Activated CD4-positive, alpha-beta memory T cell treated with anti-CD3 and anti-CD28 coated beads, Interleukin-2, amount 10 ng/mL, durations not matched to agents 7 days and 5 days (primary cell): ENCODE measurements around the gene KIAA0232. TPM values are rescaled to one million over a fixed set of nuclear protein-coding genes. Genes with fewer than 3 reads are reported as not detected.

Experiments
- CTCF ChIA-PET: fragments of 350-600 bp; sonication (Branson Sonifier 250); formaldehyde crosslinking; loops from one replicate; lab custom pipeline; 2021; ENCODE audit warnings: antibody characterized with exemption, inconsistent platforms; lab: Charles Lee
- POLR2A ChIA-PET: fragments of 350-600 bp; sonication (Branson Sonifier 250); formaldehyde crosslinking; loops from one replicate; lab custom pipeline; 2021; ENCODE audit warnings: antibody characterized with exemption; lab: Charles Lee
- DNase-seq: peaks from one replicate; pipeline ENCODE4 v3.0.0-alpha.2; 2020
- H3K27ac Mint-ChIP-seq: one replicate; pipeline ENCODE4 v1.8.0; 2021; ENCODE audit warnings: mild to moderate bottlenecking, mixed read lengths
- H3K27me3 Mint-ChIP-seq: one replicate; pipeline ENCODE4 v1.8.0; 2021; ENCODE audit warnings: mixed read lengths
- H3K36me3 Mint-ChIP-seq: one replicate; pipeline ENCODE4 v1.8.0; 2021; ENCODE audit warnings: low read depth, mixed read lengths
- H3K4me1 Mint-ChIP-seq: one replicate; pipeline ENCODE4 v1.8.0; 2021; ENCODE audit warnings: mixed read lengths
- H3K4me3 Mint-ChIP-seq: one replicate; pipeline ENCODE4 v1.8.0; 2021; ENCODE audit warnings: mild to moderate bottlenecking, mixed read lengths
- H3K9me3 Mint-ChIP-seq: one replicate; pipeline ENCODE4 v1.8.0; 2021; ENCODE audit warnings: mixed read lengths
- total RNA-seq, 2 experiments: library from RNA; stranded (reverse); gene quantifications; one replicate each; pipeline ENCODE4 v1.2.3, GENCODE V29; 2021

The KIAA0232 gene
- total RNA-seq, 2 experiments from 2014 or later, result 23.2 to 24.1 TPM

DNA sequence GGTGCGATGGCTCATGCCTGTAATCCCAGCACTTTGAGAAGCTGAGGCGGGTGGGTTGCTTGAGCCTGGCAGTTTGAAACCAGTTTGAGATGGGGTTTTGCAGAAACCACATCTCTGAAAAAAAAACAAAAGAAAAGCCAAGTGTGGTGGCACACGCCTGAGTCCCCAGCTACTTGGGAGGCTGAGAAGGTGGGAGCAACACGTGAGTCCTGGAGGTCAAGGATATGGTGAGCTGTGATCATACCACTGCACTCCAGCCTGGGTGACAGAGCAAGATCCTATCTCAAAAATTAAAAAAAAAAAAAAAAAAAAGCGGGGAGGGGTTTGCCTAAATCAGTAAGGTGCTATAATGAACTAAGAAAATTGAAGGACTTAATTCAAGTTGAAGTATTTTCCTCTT is 68.9 kb downstream of the KIAA0232 start:
- H3K27ac Mint-ChIP-seq, result no peak overlapping the region
- CTCF ChIA-PET, result interaction anchor here (2.9 kb wide), 1 partner anchor 22 kb away, joined by 8 read pairs; no protein-coding TSS in a partner anchor
- POLR2A ChIA-PET, result interaction anchor here (0.7 kb wide), 1 partner anchor 122 kb away, joined by 4 read pairs; no protein-coding TSS in a partner anchor
- peaks cover 13% of the 10 kb centered on the region for H3K9me3 Mint-ChIP-seq
- no peak overlapping the region for H3K4me3 Mint-ChIP-seq
- peaks cover 25% of the 10 kb centered on the region for H3K4me1 Mint-ChIP-seq
- peaks cover 64% of the 10 kb centered on the region for H3K36me3 Mint-ChIP-seq
- H3K27me3 Mint-ChIP-seq, result no peaks in the 10 kb centered on the region
- no peak for DNase-seq

- peaks cover 28% of the 10 kb centered on the region for H3K4me1 Mint-ChIP-seq
- peaks cover 13% of the 10 kb centered on the region for H3K9me3 Mint-ChIP-seq
- ChIA-PET POLR2A (interaction anchor here (1.3 kb wide), 1 partner anchor 57 kb away, joined by 3 read pairs; no protein-coding TSS in a partner anchor), CTCF (interaction anchor here (2.9 kb wide), 1 partner anchor 21 kb away, joined by 8 read pairs; no protein-coding TSS in a partner anchor)
- H3K36me3 Mint-ChIP-seq, result peaks cover 68% of the 10 kb centered on the region
- H3K27me3 Mint-ChIP-seq, result no peaks in the 10 kb centered on the region
- DNase-seq, result no peak
- no peak overlapping the region for H3K4me3 Mint-ChIP-seq
- H3K27ac Mint-ChIP-seq, result no peak overlapping the region
Observed at GRCh38 chr4:6851962-6852361, 69.4 kb downstream of the KIAA0232 start.

- no peak for DNase-seq
- ChIA-PET CTCF (interaction anchor here (2.9 kb wide), 1 partner anchor 21 kb away, joined by 8 read pairs; no protein-coding TSS in a partner anchor), POLR2A (interaction anchor here (1.3 kb wide), 1 partner anchor 57 kb away, joined by 3 read pairs; no protein-coding TSS in a partner anchor)
- H3K4me3 Mint-ChIP-seq, result no peak overlapping the region
- H3K36me3 Mint-ChIP-seq, result peaks cover 75% of the 10 kb centered on the region
- no peaks in the 10 kb centered on the region for H3K27me3 Mint-ChIP-seq
- H3K4me1 Mint-ChIP-seq, result peaks cover 31% of the 10 kb centered on the region
- no peak overlapping the region for H3K27ac Mint-ChIP-seq
- peaks cover 13% of the 10 kb centered on the region for H3K9me3 Mint-ChIP-seq
Observed at GRCh38 chr4:6852582-6852981, 70.1 kb downstream of the KIAA0232 start.

- no peaks in the 10 kb centered on the region for H3K27me3 Mint-ChIP-seq
- DNase-seq, result no peak
- H3K9me3 Mint-ChIP-seq, result peaks cover 10% of the 10 kb centered on the region
- ChIA-PET CTCF (interaction anchor here (1.2 to 1.3 kb wide), 2 partner anchors 9 to 20 kb away, joined by 4 to 6 read pairs; no protein-coding TSS in a partner anchor), POLR2A (interaction anchor here (1.3 to 1.4 kb wide), 2 partner anchors 119 to 137 kb away, joined by 3 to 4 read pairs; no protein-coding TSS in a partner anchor)
- H3K36me3 Mint-ChIP-seq, result peaks cover 68% of the 10 kb centered on the region
- no peak overlapping the region for H3K4me3 Mint-ChIP-seq
- H3K4me1 Mint-ChIP-seq, result peaks cover 31% of the 10 kb centered on the region
- H3K27ac Mint-ChIP-seq, result no peak overlapping the region
Observed at GRCh38 chr4:6854098-6854744, 71.7 kb downstream of the KIAA0232 start.

DNA sequence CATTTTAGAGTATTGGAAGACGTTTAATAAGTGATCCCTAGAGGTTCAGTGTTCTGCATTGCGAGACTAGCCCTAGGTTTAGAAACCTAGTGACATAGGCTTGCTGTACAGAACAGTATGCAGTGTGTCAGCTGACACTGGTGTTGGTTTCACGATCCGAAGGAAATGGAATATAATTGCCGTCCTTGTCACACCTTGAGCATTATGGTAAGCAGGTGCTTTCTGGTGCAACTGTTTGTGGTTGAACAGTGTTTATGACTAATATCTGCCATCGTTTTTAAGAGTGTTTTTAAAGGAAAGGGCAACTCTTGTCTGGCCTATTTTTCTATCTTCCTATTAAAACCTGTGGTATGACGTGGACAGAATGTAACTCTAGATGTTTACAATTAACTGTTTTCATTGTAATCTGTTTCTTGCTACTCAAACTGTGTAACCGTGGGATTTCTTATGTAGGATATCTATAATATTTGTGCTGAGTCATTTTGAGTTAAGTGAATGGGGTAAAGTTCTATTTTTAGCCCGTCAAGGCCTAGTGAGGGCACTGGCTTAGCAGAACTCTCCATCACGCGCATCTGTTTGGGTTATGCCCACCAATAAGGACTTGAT is 73.3 kb downstream of the KIAA0232 start:
- DNase-seq, result peak; percentile 57
- no peak overlapping the region for H3K4me3 Mint-ChIP-seq
- POLR2A ChIA-PET, result interaction anchor here (1.3 to 2.3 kb wide), 2 partner anchors 44 to 139 kb away, joined by 4 to 8 read pairs; no protein-coding TSS in a partner anchor
- H3K36me3 Mint-ChIP-seq, result peaks cover 61% of the 10 kb centered on the region
- peaks cover 33% of the 10 kb centered on the region for H3K4me1 Mint-ChIP-seq
- peaks cover 9% of the 10 kb centered on the region for H3K9me3 Mint-ChIP-seq
- CTCF ChIA-PET, result interaction anchor here (1.2 to 1.7 kb wide), 4 partner anchors 11 to 181 kb away, joined by 3 to 6 read pairs (median 4); no protein-coding TSS in a partner anchor
- peak overlapping the region; percentile 81 for H3K27ac Mint-ChIP-seq
- no peaks in the 10 kb centered on the region for H3K27me3 Mint-ChIP-seq

- H3K27ac Mint-ChIP-seq, result peak overlapping the region; percentile 81
Observed at GRCh38 chr4:6856391-6856790, 73.9 kb downstream of the KIAA0232 start.

DNA sequence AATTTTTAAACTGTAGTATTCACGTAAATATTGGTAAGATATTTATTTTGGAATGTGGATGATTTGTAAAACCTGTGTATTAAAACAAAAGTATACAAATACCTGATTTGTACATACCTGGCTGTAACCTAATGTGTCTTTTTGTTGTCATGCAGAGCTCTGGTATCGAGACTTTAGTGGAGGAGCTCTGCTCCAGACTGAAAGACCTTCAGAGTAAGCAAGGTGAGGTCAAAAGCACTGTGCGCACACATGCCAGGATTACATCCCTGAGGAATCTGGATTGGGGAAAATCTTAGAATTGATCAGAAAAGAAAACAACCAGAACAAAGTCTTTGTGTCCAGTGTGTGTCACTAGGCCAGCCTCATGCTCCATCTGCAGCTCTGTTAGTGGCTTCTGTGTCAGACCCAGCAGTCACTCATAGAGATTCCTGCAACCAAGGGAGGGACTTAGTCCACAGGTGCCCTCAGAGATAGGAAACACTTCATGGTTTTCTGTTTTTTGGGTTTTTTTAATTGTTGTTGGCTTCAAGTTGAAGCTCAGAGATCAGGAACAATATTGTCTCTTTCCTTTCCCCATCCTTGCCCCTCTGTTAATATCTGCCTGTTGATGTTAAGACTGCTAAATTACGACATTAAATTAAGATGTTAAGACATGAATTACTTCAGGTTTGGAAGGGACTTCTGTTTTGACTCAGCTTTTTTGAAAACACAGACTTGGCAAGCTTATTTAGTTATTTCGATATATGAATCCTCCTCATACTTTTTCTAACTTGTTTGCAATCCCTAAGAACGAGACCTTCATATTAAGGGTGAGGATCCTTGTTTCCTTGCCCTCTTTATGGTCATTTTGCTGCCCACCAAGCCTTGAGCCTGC is 74.7 kb downstream of the KIAA0232 start:
- no peak overlapping the region for H3K27ac Mint-ChIP-seq
- CTCF ChIA-PET, result interaction anchor here (1.1 to 1.7 kb wide), 4 partner anchors 12 to 182 kb away, joined by 3 to 5 read pairs (median 4); no protein-coding TSS in a partner anchor
- no peak for DNase-seq
- no peaks in the 10 kb centered on the region for H3K27me3 Mint-ChIP-seq
- peaks cover 62% of the 10 kb centered on the region for H3K36me3 Mint-ChIP-seq
- peaks cover 8% of the 10 kb centered on the region for H3K9me3 Mint-ChIP-seq
- peaks cover 40% of the 10 kb centered on the region for H3K4me1 Mint-ChIP-seq
- H3K4me3 Mint-ChIP-seq, result no peak overlapping the region
- POLR2A ChIA-PET, result interaction anchor here (0.9 to 2.3 kb wide), 4 partner anchors 11 to 52 kb away, joined by 3 to 8 read pairs (median 4); no protein-coding TSS in a partner anchor

More at GRCh38 chr4:6856391-6856790, 73.9 kb downstream of the KIAA0232 start:
- Mint-ChIP-seq H3K36me3 (peaks cover 61% of the 10 kb centered on the region), H3K27me3 (no peaks in the 10 kb centered on the region), H3K4me3 (no peak overlapping the region), H3K9me3 (peaks cover 8% of the 10 kb centered on the region), H3K4me1 (peaks cover 39% of the 10 kb centered on the region)
- POLR2A ChIA-PET, result interaction anchor here (0.9 to 2.3 kb wide), 4 partner anchors 12 to 53 kb away, joined by 3 to 8 read pairs (median 4); no protein-coding TSS in a partner anchor
- no peak for DNase-seq
- CTCF ChIA-PET, result interaction anchor here (1.1 to 1.7 kb wide), 3 partner anchors 13 to 182 kb away, joined by 3 to 5 read pairs (median 5); no protein-coding TSS in a partner anchor

- ChIA-PET POLR2A (no interaction called here), CTCF (interaction anchor here (0.9 to 3.0 kb wide), 2 partner anchors 14 to 139 kb away, joined by 3 to 20 read pairs; no protein-coding TSS in a partner anchor)
- DNase-seq, result no peak
- H3K4me1 Mint-ChIP-seq, result peaks cover 33% of the 10 kb centered on the region
- peaks cover 59% of the 10 kb centered on the region for H3K36me3 Mint-ChIP-seq
- no peak overlapping the region for H3K4me3 Mint-ChIP-seq
- no peak overlapping the region for H3K27ac Mint-ChIP-seq
- no peaks in the 10 kb centered on the region for H3K9me3 Mint-ChIP-seq
- H3K27me3 Mint-ChIP-seq, result no peaks in the 10 kb centered on the region
Observed at GRCh38 chr4:6858997-6859396, 76.5 kb downstream of the KIAA0232 start.

DNA sequence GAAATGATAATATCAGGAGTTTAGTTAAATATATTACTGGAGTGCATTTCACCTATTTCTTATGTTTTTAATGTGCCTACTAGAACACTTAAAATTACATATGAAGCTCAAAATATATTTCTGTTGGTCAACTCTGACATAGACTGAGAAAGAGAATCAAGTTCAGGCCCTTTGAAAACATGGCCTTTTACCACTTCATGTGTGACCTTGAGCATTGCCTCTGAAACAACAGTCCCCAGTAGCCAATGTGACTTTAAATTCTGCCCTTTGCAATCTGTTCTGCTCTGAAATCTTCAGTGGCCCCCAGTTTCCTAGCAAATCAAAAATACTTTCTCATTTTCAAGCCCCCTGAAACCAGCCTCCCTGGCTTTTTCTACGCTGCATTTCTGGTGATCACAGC is 77.0 kb downstream of the KIAA0232 start:
- Mint-ChIP-seq H3K4me1 (peaks cover 28% of the 10 kb centered on the region), H3K27ac (no peak overlapping the region), H3K36me3 (peaks cover 56% of the 10 kb centered on the region), H3K9me3 (no peaks in the 10 kb centered on the region), H3K27me3 (no peaks in the 10 kb centered on the region), H3K4me3 (no peak overlapping the region)
- ChIA-PET CTCF (interaction anchor here (0.9 to 3.0 kb wide), 2 partner anchors 14 to 139 kb away, joined by 3 to 20 read pairs; no protein-coding TSS in a partner anchor), POLR2A (interaction anchor here (1.5 kb wide), 1 partner anchor 14 kb away, joined by 4 read pairs; no protein-coding TSS in a partner anchor)
- DNase-seq, result no peak

- no peak overlapping the region for H3K4me3 Mint-ChIP-seq
- no peaks in the 10 kb centered on the region for H3K27me3 Mint-ChIP-seq
- CTCF ChIA-PET, result interaction anchor here (0.6 to 1.9 kb wide), 2 partner anchors 148 to 151 kb away, joined by 5 to 6 read pairs; no protein-coding TSS in a partner anchor
- POLR2A ChIA-PET, result interaction anchor here (0.7 kb wide), 1 partner anchor 12 kb away, joined by 5 read pairs; no protein-coding TSS in a partner anchor
- peaks cover 23% of the 10 kb centered on the region for H3K36me3 Mint-ChIP-seq
- H3K27ac Mint-ChIP-seq, result no peak overlapping the region
- no peak for DNase-seq
- H3K9me3 Mint-ChIP-seq, result no peaks in the 10 kb centered on the region
- H3K4me1 Mint-ChIP-seq, result no peaks in the 10 kb centered on the region
Observed at GRCh38 chr4:6868386-6868785, 85.9 kb downstream of the KIAA0232 start.

- no peak overlapping the region for H3K27ac Mint-ChIP-seq
Observed at GRCh38 chr4:6869944-6870343, 87.4 kb downstream of the KIAA0232 start.

More at GRCh38 chr4:6869944-6870343, 87.4 kb downstream of the KIAA0232 start:
- no peak overlapping the region for H3K4me3 Mint-ChIP-seq
- H3K27me3 Mint-ChIP-seq, result no peaks in the 10 kb centered on the region
- no peak for DNase-seq
- no peaks in the 10 kb centered on the region for H3K9me3 Mint-ChIP-seq
- H3K4me1 Mint-ChIP-seq, result no peaks in the 10 kb centered on the region
- POLR2A ChIA-PET, result no interaction called here
- H3K36me3 Mint-ChIP-seq, result peaks cover 17% of the 10 kb centered on the region
- CTCF ChIA-PET, result no interaction called here
